MM.1S (cell line): Measurements from ENCODE around the gene GPC3.

Experiments used
- DNase-seq: peaks from one replicate; pipeline ENCODE4 v3.0.0-alpha.2; 2015
- H2AFZ ChIP-seq: fragments of 300-600 bp; sonication (generic); 2 replicates; pipeline ENCODE4 v1.6.0; 2016; ENCODE audit warnings: antibody characterized with exemption, low read length
- H3F3A ChIP-seq: fragments of 300-600 bp; sonication (generic); 2 replicates; pipeline ENCODE4 v1.6.1; 2016; ENCODE audit warnings: mild to moderate bottlenecking, antibody characterized with exemption, low read length, moderate library complexity, mixed read lengths; ENCODE audit not compliant: insufficient read depth
- H3K27ac ChIP-seq: fragments of 300-600 bp; sonication (generic); 2 replicates; pipeline ENCODE4 v1.5.1; 2016; ENCODE audit warnings: mild to moderate bottlenecking, low read length
- H3K27me3 ChIP-seq: fragments of 300-600 bp; sonication (generic); replicated peaks from 2 replicates; pipeline ENCODE4 v1.6.0; 2016; ENCODE audit warnings: low read length; ENCODE audit not compliant: insufficient read depth
- H3K36me3 ChIP-seq: fragments of 300-600 bp; sonication (generic); replicated peaks from 2 replicates; pipeline ENCODE4 v1.6.1; 2016; ENCODE audit warnings: mild to moderate bottlenecking, low read length, mixed read lengths; ENCODE audit not compliant: insufficient read depth
- H3K4me1 ChIP-seq: fragments of 300-600 bp; sonication (generic); 2 replicates; pipeline ENCODE4 v1.6.1; 2016; ENCODE audit warnings: low read length, mixed read lengths
- H3K4me2 ChIP-seq: fragments of 300-600 bp; sonication (generic); 2 replicates; pipeline ENCODE4 v1.6.0; 2016; ENCODE audit warnings: low read depth, low read length
- H3K4me3 ChIP-seq: fragments of 300-600 bp; sonication (generic); 2 replicates; pipeline ENCODE4 v1.5.1; 2016; ENCODE audit warnings: low read length, mixed read lengths
- H3K79me2 ChIP-seq: fragments of 300-600 bp; sonication (generic); 2 replicates; pipeline ENCODE4 v1.6.1; 2016; ENCODE audit warnings: mixed run types, low read length, mixed read lengths
- H3K9ac ChIP-seq: fragments of 300-600 bp; sonication (generic); 2 replicates; pipeline ENCODE4 v1.6.1; 2016; ENCODE audit warnings: low read length, mixed read lengths
- H3K9me2 ChIP-seq: fragments of 300-600 bp; sonication (generic); replicated peaks from 2 replicates; pipeline ENCODE4 v1.6.1; 2016; ENCODE audit warnings: mild to moderate bottlenecking, low read length, mixed read lengths; ENCODE audit not compliant: insufficient read depth
- H3K9me3 ChIP-seq: fragments of 300-600 bp; sonication (generic); replicated peaks from 2 replicates; pipeline ENCODE4 v1.6.1; 2016; ENCODE audit warnings: mild to moderate bottlenecking, low read length, mixed read lengths; ENCODE audit not compliant: insufficient read depth
- H4K20me1 ChIP-seq: fragments of 300-600 bp; sonication (generic); 2 replicates; pipeline ENCODE4 v1.6.1; 2016; ENCODE audit warnings: mild to moderate bottlenecking, low read length, moderate library complexity, mixed read lengths; ENCODE audit not compliant: insufficient read depth
- CTCF ChIP-seq: fragments of 300-600 bp; sonication (generic); IDR thresholded peaks from 2 replicates; pipeline ENCODE4 v1.5.1; 2016; ENCODE audit warnings: antibody characterized with exemption, low read length, mixed read lengths
- EZH2 ChIP-seq: fragments of 300-600 bp; sonication (generic); optimal IDR thresholded peaks from 2 replicates; pipeline ENCODE3; 2017; ENCODE audit warnings: low read depth, mild to moderate bottlenecking, antibody characterized with exemption, low read length, mixed read lengths
- EZH2phosphoT487 ChIP-seq: fragments of 300-600 bp; sonication (generic); IDR thresholded peaks from 2 replicates; pipeline ENCODE4 v1.6.1; 2018; ENCODE audit warnings: antibody characterized with exemption, low read length

GPC3 gene

DNA sequence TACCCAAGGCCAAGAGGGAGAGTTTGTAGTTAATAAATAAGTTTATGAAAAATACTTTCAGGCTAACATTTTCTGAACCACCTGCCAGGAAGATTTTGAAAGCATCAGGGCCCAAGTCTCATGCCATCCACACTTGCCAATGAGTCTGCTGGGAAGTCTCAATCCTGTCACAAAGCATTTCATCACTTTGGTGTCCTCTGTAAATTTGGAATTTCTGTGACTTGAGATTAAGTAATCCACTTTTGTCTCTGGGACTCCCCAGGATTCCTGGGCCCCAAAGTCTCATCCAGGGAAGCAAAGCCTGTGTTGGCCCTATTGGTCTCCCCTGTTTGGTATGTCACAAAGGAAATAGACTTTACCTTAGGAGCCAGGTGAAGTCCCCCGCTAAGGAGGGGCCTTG lies 470.9 kb downstream of the GPC3 start:
- Histone ChIP-seq H3K4me2 (no peak overlapping the region), H4K20me1 (no peaks in the 10 kb centered on the region), H3K9ac (no peak overlapping the region), H3K27ac (no peak overlapping the region), H3K36me3 (no peaks in the 10 kb centered on the region), H3K4me3 (no peak overlapping the region), H3K9me2 (no peaks in the 10 kb centered on the region), H3K4me1 (no peaks in the 10 kb centered on the region), H3K9me3 (no peaks in the 10 kb centered on the region), H2AFZ (no peak overlapping the region), H3K79me2 (no peaks in the 10 kb centered on the region), H3K27me3 (no peaks in the 10 kb centered on the region), H3F3A (no peaks in the 10 kb centered on the region)
- no peak for DNase-seq
- TF ChIP-seq EZH2 (no peak), CTCF (no peak), EZH2phosphoT487 (no peak)

DNA sequence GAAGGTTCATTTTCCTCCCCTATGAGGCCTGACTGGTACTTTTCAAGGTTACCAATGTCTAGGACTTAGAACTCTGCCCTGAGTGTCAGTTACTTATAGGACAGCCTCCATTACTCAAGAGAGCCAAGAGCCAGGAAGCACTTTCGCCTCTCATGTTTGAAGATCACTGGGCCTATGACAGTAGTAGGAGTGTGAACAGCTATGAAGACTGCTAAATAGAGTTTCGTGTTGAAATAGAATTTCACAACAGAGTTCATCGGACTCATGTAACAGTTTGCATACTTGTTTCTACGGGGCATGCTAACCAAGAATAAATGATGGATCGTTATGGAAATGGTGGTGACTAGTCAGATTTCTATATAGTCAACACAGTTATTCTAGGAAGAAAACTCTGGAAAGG lies 472.3 kb downstream of the GPC3 start:
- H3K4me2 ChIP-seq = no peak overlapping the region
- H3K79me2 ChIP-seq = no peaks in the 10 kb centered on the region
- H3F3A ChIP-seq = no peaks in the 10 kb centered on the region
- no peak overlapping the region for H2AFZ ChIP-seq
- no peaks in the 10 kb centered on the region for H3K4me1 ChIP-seq
- H3K9ac ChIP-seq = no peak overlapping the region
- H4K20me1 ChIP-seq = no peaks in the 10 kb centered on the region
- no peak overlapping the region for H3K4me3 ChIP-seq
- no peaks in the 10 kb centered on the region for H3K9me2 ChIP-seq
- H3K27ac ChIP-seq = no peak overlapping the region
- no peak for DNase-seq
- TF ChIP-seq EZH2phosphoT487 (no peak), EZH2 (no peak), CTCF (no peak)
- no peaks in the 10 kb centered on the region for H3K9me3 ChIP-seq
- H3K27me3 ChIP-seq = no peaks in the 10 kb centered on the region
- H3K36me3 ChIP-seq = no peaks in the 10 kb centered on the region

DNA sequence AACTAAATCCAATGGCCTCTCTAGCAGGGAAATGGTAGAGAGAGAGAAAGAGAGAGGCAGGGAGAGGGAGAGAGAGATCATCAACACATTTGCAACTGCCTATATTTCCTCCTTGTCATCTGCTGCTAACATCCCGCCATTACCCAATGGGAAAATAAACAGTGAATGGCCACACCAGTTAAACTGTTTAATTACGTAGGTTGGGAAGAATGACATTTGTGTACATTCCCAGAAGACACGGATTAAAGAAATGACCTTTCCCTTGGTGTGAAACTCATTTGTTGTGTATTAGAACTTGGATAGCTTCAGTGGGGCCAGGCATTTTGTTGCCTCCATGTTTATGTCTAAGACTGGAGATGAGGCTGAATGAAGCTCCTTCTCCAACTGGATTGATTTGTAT lies 474.4 kb downstream of the GPC3 start:
- no peak overlapping the region for H3K9ac ChIP-seq
- no peak for DNase-seq
- H3K27me3 ChIP-seq = no peaks in the 10 kb centered on the region
- no peak overlapping the region for H3K27ac ChIP-seq
- no peak overlapping the region for H3K4me2 ChIP-seq
- H3K4me3 ChIP-seq = no peak overlapping the region
- no peaks in the 10 kb centered on the region for H3K36me3 ChIP-seq
- H3K79me2 ChIP-seq = no peaks in the 10 kb centered on the region
- TF ChIP-seq CTCF = no peak
- no peak for TF ChIP-seq EZH2phosphoT487
- no peak for TF ChIP-seq EZH2
- no peaks in the 10 kb centered on the region for H3F3A ChIP-seq
- no peaks in the 10 kb centered on the region for H3K4me1 ChIP-seq
- no peaks in the 10 kb centered on the region for H3K9me2 ChIP-seq
- no peak overlapping the region for H2AFZ ChIP-seq
- H4K20me1 ChIP-seq = no peaks in the 10 kb centered on the region
- H3K9me3 ChIP-seq = no peaks in the 10 kb centered on the region

DNA sequence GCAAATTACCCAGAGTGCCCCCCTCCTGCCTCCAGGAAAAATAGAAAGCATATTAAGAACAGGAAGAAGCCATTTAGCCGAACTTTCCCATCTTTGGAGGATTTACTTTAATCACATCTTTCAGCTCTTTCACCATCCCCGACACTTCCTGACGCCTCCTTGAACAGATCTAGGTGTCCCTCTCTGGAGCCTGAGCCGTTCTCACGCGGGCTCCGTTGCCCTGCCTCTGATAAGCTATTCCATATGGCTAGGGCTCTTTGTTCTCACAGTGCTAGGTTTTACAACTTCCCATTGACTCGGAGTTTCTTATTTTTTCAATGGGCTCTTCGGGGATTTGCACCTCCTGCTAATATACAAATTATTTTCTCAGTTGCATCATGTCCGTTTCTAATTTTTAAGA lies 488.0 kb downstream of the GPC3 start:
- Histone ChIP-seq H3K27me3 (no peaks in the 10 kb centered on the region), H3K9me3 (no peaks in the 10 kb centered on the region), H3K4me2 (no peak overlapping the region), H3K4me1 (no peaks in the 10 kb centered on the region), H3K27ac (no peak overlapping the region), H3K36me3 (no peaks in the 10 kb centered on the region), H4K20me1 (no peaks in the 10 kb centered on the region), H3F3A (no peaks in the 10 kb centered on the region), H2AFZ (no peak overlapping the region), H3K9ac (no peak overlapping the region), H3K4me3 (no peak overlapping the region), H3K79me2 (no peaks in the 10 kb centered on the region), H3K9me2 (no peaks in the 10 kb centered on the region)
- TF ChIP-seq EZH2 = no peak
- TF ChIP-seq CTCF = no peak
- no peak for TF ChIP-seq EZH2phosphoT487
- DNase-seq = no peak
